Neuronal stem cell (in vitro differentiated cells): ENCODE data around the gene MED13L.
A peak's percentile ranks its signal among the peaks of the same experiment; 100 is the strongest.
"Not testable (repeated sequence)": the region's sequence is repeated elsewhere in the genome, so short reads cannot be mapped to it uniquely, and the experiment has no call there.

Experiments
- DNase-seq: peaks from one replicate; pipeline ENCODE4 v3.0.0-alpha.2; 2013; ENCODE audit warnings: low spot score
- H2AFZ ChIP-seq: one replicate; pipeline ENCODE4 v1.6.1; 2013; ENCODE audit warnings: mild to moderate bottlenecking, low read length, inconsistent platforms
- H2AK5ac ChIP-seq: 2 replicates; pipeline ENCODE4 v1.6.1; 2013; ENCODE audit warnings: low read depth, mild to moderate bottlenecking, inconsistent platforms, low read length, moderate library complexity, mixed read lengths
- H2BK120ac ChIP-seq: 2 replicates; pipeline ENCODE4 v1.6.1; 2013; ENCODE audit warnings: low read depth, mild to moderate bottlenecking, inconsistent platforms, low read length, moderate library complexity, mixed read lengths
- H2BK12ac ChIP-seq: one replicate; pipeline ENCODE4 v1.6.1; 2013; ENCODE audit warnings: low read length, inconsistent platforms
- H2BK15ac ChIP-seq: 2 replicates; pipeline ENCODE4 v1.6.1; 2013; ENCODE audit warnings: mild to moderate bottlenecking, low read length, inconsistent platforms, mixed read lengths
- H2BK5ac ChIP-seq: one replicate; pipeline ENCODE4 v1.6.1; 2013; ENCODE audit warnings: inconsistent platforms, mild to moderate bottlenecking, low read length, moderate library complexity
- H3K14ac ChIP-seq: one replicate; pipeline ENCODE4 v1.6.1; 2013; ENCODE audit warnings: low read length, inconsistent platforms
- H3K18ac ChIP-seq: 2 replicates; pipeline ENCODE4 v1.6.1; 2013; ENCODE audit warnings: low read length, inconsistent platforms
- H3K23ac ChIP-seq: 2 replicates; pipeline ENCODE4 v1.6.1; 2013; ENCODE audit warnings: low read depth, mild to moderate bottlenecking, mixed read lengths, low read length, inconsistent platforms; ENCODE audit not compliant: poor library complexity
- H3K27ac ChIP-seq: replicated peaks from 3 replicates; pipeline ENCODE4 v1.5.1; 2013; ENCODE audit warnings: low read length, inconsistent platforms
- H3K27me3 ChIP-seq, 3 experiments: 2 replicates each; pipeline ENCODE4 v1.6.1; 2013; ENCODE audit warnings: low read length in 3 of 3, mild to moderate bottlenecking in 2 of 3, inconsistent platforms in 1 of 3, low read depth in 1 of 3, mixed read lengths in 1 of 3, moderate library complexity in 1 of 3; ENCODE audit not compliant: control insufficient read depth in 3 of 3, insufficient read depth in 3 of 3
- H3K36me3 ChIP-seq, 2 donors: replicated peaks in 1 of 2; 2 replicates each; pipeline ENCODE4 v1.6.1; 2013; ENCODE audit warnings: low read length in 2 of 2; ENCODE audit not compliant: control insufficient read depth in 2 of 2, insufficient read depth in 2 of 2
- H3K4ac ChIP-seq: 2 replicates; pipeline ENCODE4 v1.6.1; 2013; ENCODE audit warnings: inconsistent platforms, mild to moderate bottlenecking, low read length, moderate library complexity
- H3K4me1 ChIP-seq, 2 donors: 1 replicate in 1 of 2; 2 replicates in 1 of 2; pipeline ENCODE4 v1.6.1; 2013; ENCODE audit warnings: low read length in 2 of 2, low read depth in 1 of 2; ENCODE audit not compliant: control insufficient read depth in 2 of 2, insufficient read depth in 1 of 2
- H3K4me2 ChIP-seq: one replicate; pipeline ENCODE4 v1.6.1; 2013; ENCODE audit warnings: mild to moderate bottlenecking, low read length, inconsistent platforms; ENCODE audit not compliant: insufficient read depth, poor library complexity, severe bottlenecking
- H3K4me3 ChIP-seq, 2 donors: 2 replicates each; pipeline ENCODE4 v1.5.1; 2013; ENCODE audit warnings: low read length in 2 of 2, mild to moderate bottlenecking in 2 of 2, inconsistent platforms in 1 of 2, moderate library complexity in 1 of 2
- H3K79me1 ChIP-seq: one replicate; pipeline ENCODE4 v1.6.1; 2013; ENCODE audit warnings: low read depth, mild to moderate bottlenecking, inconsistent platforms, low read length, moderate library complexity
- H3K9ac ChIP-seq: one replicate; pipeline ENCODE4 v1.6.1; 2013; ENCODE audit warnings: mild to moderate bottlenecking, low read depth, low read length, inconsistent platforms; ENCODE audit not compliant: poor library complexity
- H3K9me3 ChIP-seq, 2 donors: replicated peaks in 1 of 2; 2 replicates each; pipeline versions ENCODE3 to v1.6.1; 2013; ENCODE audit warnings: low read length in 2 of 2, mild to moderate bottlenecking in 2 of 2, inconsistent platforms in 1 of 2, low read depth in 1 of 2, mixed read lengths in 1 of 2, moderate library complexity in 1 of 2; ENCODE audit not compliant: control insufficient read depth in 2 of 2, insufficient read depth in 1 of 2
- H4K8ac ChIP-seq: one replicate; pipeline ENCODE4 v1.6.1; 2013; ENCODE audit warnings: low read depth, mild to moderate bottlenecking, inconsistent platforms, low read length, moderate library complexity
- H4K91ac ChIP-seq: one replicate; pipeline ENCODE4 v1.6.1; 2013; ENCODE audit warnings: low read length, low read depth, mild to moderate bottlenecking, inconsistent platforms; ENCODE audit not compliant: poor library complexity
- WGBS, 2 donors: extraction: QIAGEN DNeasy Blood & Tissue Kit; methylation state at CpG; one replicate each; pipeline ENCODE4 v1.1.7; 2013; ENCODE audit warnings: missing lambda C conversion rate in 2 of 2, mixed read lengths in 1 of 2; ENCODE audit not compliant: insufficient read length in 2 of 2, insufficient replicate concordance in 1 of 2; ENCODE audit errors: extremely low coverage in 2 of 2; 5-methylcytosine and 5-hydroxymethylcytosine counted together

MED13L gene

DNA sequence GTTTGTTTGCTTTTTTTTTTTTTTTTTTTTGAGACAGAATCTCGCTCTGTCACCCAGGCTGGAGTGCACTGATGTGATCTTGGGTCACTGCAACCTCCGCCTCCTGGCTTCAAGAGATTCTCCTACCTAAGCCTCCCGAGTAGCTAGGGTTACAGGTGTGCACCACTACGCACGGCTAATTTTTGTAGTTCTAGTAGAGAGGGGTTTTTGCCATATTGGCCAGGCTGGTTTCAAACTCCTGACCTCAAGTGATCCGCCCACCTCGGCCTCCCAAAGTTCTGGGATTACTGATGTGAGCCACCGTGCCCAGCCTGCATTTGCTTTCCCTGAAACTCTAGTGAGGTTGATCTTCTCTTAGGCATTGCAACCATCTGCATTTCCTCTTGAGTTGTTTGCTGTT is 6.4 kb upstream of the MED13L start:
- H3K79me1 ChIP-seq, H3K23ac ChIP-seq, DNase-seq, H3K4me3 ChIP-seq, H2BK15ac ChIP-seq, H4K8ac ChIP-seq, H2BK120ac ChIP-seq, H3K18ac ChIP-seq, H2AK5ac ChIP-seq, H3K4me2 ChIP-seq, H3K9me3 ChIP-seq, H2BK5ac ChIP-seq, H3K36me3 ChIP-seq, H4K91ac ChIP-seq, H3K4ac ChIP-seq, H3K14ac ChIP-seq, H2AFZ ChIP-seq, H3K9ac ChIP-seq, H2BK12ac ChIP-seq, H3K4me1 ChIP-seq, H3K27ac ChIP-seq, H3K27me3 ChIP-seq: not testable (repeated sequence)
- WGBS, 2 donors: no CpG with 5 or more reads among the region's 8 CpGs

DNA sequence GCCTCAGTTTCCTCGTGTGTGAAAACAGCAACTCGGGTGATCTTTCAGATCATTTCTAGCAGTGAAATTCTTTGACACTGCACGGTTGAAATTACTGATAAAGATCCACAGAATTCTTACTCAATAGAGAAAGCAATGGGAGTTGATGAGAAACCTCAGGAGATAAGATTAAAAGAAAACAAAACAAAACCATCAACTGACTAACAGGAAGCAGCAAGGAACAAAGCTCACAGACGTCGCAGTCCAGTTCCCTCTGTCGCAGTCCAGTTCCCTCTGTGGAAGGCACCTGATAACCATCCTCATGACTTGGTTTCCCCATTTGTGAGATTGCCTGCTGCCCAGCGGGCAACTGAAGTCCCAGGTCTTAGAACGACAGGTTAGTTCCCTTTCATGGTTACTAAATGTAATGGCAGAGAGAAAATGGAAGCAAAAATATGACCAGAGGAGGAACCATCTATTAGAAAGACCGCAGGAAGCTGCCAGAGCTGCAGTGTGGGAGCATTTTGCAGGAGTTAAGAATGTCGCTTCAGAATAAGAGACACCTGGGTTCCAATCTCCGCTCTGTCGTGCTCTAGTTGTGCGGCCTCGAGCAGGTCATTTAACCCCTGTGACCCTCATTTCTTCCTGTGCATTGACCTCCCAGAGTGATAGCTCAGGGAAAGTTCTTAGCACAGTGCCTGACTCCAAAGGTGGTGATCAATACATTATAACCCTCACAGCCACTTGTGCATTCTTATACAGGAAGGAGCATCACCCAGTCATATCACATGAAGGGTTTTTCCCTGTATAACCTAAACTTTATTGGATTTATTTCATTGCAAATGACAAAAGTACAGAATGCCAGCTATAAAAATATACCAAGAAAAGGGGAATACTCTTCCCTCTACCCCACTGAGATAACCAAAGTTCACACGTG is 5.1 kb upstream of the MED13L start:
- Histone ChIP-seq H4K91ac (no peak overlapping the region), H2BK120ac (no peak overlapping the region), H3K4me3 (no peak overlapping the region), H3K27ac (no peak overlapping the region), H4K8ac (no peak overlapping the region), H2BK15ac (no peak overlapping the region), H2BK5ac (no peak overlapping the region), H3K4me1 (peaks cover 3 to 13% of the 10 kb centered on the region in 2 donors), H3K4me2 (no peak overlapping the region), H3K18ac (no peak overlapping the region), H2BK12ac (no peak overlapping the region), H3K9ac (no peak overlapping the region), H3K23ac (no peak overlapping the region), H3K9me3 (no peaks in the 10 kb centered on the region), H3K36me3 (no peaks in the 10 kb centered on the region), H3K4ac (no peak overlapping the region), H2AK5ac (no peak overlapping the region), H2AFZ (peak overlapping the region; percentile 32), H3K14ac (no peak overlapping the region), H3K79me1 (no peaks in the 10 kb centered on the region), H3K27me3 (peaks cover 0 to 3% (median 0%) of the 10 kb centered on the region in 3 experiments)
- no peak for DNase-seq
- no CpG with 5 or more reads among the region's 15 CpGs for WGBS, 2 donors

DNA sequence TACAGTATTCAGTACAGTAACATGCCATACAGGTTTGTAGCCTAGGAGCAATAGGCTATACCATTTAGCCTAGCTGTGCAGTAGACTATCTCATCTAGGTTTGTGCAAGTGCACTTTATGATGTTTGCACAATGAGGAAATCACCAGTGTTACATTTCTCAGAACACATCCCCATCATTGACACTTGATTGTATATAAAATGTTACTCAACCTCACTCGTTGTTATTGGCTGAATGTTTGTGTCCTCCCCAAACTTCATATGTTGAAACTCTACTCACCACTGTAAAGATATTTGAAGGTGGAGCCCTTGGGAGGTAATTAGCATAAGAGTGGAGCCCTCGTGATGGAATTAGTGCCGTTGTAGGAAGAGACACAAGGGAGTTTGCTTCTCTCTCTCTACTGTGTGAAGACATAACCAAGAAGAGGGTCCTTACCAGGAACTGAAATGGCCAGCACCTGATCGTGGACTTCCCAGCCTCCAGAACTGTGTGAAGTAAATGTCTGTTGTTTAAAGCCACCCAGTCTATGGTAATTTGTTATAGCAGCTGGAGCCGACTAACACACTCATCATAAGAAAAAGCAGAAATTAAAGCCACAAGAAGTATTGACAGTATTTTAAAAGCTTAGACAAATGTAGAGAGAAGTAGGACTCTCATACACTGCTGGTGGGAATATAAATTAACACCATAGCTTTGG is 3.2 kb upstream of the MED13L start:
- no peak overlapping the region for H2BK5ac ChIP-seq
- no peaks in the 10 kb centered on the region for H3K36me3 ChIP-seq
- no peak overlapping the region for H3K4ac ChIP-seq
- no peak overlapping the region for H3K4me2 ChIP-seq
- no peak overlapping the region for H3K9ac ChIP-seq
- no peak overlapping the region for H2AFZ ChIP-seq
- no peak overlapping the region for H4K91ac ChIP-seq
- DNase-seq: no peak
- H3K23ac ChIP-seq: no peak overlapping the region
- no peaks in the 10 kb centered on the region for H3K9me3 ChIP-seq
- H3K14ac ChIP-seq: no peak overlapping the region
- H2BK12ac ChIP-seq: no peak overlapping the region
- H3K18ac ChIP-seq: no peak overlapping the region
- no peak overlapping the region for H4K8ac ChIP-seq
- no peak overlapping the region for H2BK120ac ChIP-seq
- no CpG with 5 or more reads among the region's 5 CpGs for WGBS, 2 donors
- no peaks in the 10 kb centered on the region for H3K79me1 ChIP-seq
- no peak overlapping the region for H3K27ac ChIP-seq
- H3K4me3 ChIP-seq: no peak overlapping the region
- H3K4me1 ChIP-seq: peaks cover 3 to 13% of the 10 kb centered on the region in 2 donors
- H3K27me3 ChIP-seq: peaks cover 0 to 3% (median 0%) of the 10 kb centered on the region in 3 experiments
- no peak overlapping the region for H2AK5ac ChIP-seq
- H2BK15ac ChIP-seq: no peak overlapping the region

DNA sequence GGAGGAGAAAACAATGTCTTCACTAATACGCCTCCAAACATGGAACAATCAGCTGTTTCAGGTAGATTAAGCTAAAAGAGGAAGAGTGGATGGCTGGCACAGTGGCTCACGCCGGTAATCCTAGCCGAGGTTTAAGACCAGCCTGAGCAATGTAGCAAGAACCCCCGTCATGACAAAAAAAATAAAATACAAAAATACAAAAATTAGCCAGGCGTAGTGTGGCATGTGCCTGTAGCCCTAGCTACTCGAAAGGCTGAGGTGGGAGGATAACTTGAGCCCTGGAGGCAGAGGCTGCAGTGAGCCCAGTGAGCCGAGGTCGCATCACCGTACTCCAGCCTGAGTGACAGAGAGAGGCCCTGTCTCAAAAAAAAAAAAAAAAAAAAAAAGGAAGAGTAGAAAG is 1.2 kb upstream of the MED13L start:
- no peak overlapping the region for H2BK12ac ChIP-seq
- no peak overlapping the region for H4K91ac ChIP-seq
- no peak overlapping the region for H3K9ac ChIP-seq
- peak overlapping the region; percentile 19 for H2BK5ac ChIP-seq
- no peak overlapping the region for H2BK15ac ChIP-seq
- H3K9me3 ChIP-seq: no peaks in the 10 kb centered on the region
- H3K23ac ChIP-seq: no peak overlapping the region
- H2AFZ ChIP-seq: no peak overlapping the region
- no CpG with 5 or more reads among the region's 10 CpGs for WGBS, 2 donors
- H2AK5ac ChIP-seq: peak overlapping the region; percentile 6
- peaks cover 0 to 3% (median 0%) of the 10 kb centered on the region in 3 experiments for H3K27me3 ChIP-seq
- H3K4ac ChIP-seq: no peak overlapping the region
- H4K8ac ChIP-seq: no peak overlapping the region
- H3K18ac ChIP-seq: no peak overlapping the region
- H3K4me1 ChIP-seq: peaks cover 11 to 13% of the 10 kb centered on the region in 2 donors
- no peak overlapping the region for H2BK120ac ChIP-seq
- DNase-seq: no peak
- no peaks in the 10 kb centered on the region for H3K36me3 ChIP-seq
- no peak overlapping the region for H3K4me3 ChIP-seq
- no peak overlapping the region for H3K4me2 ChIP-seq
- H3K27ac ChIP-seq: no peak overlapping the region
- H3K79me1 ChIP-seq: no peaks in the 10 kb centered on the region
- H3K14ac ChIP-seq: no peak overlapping the region
